HG03571 (cell line): ENCODE data around the gene RBM45.

Experiments
- ATAC-seq: cut with Tn5 transposase; IDR thresholded peaks from one replicate; pipeline ENCODE4 v1.9.1; 2021; ENCODE audit not compliant: unreplicated experiment

RBM45 gene

GRCh38 chr2:178155524-178155923 is 43.3 kb downstream of the RBM45 start:
- no peak for ATAC-seq

- no peak for ATAC-seq
Measured at GRCh38 chr2:178157574-178157973, 45.3 kb downstream of the RBM45 start.

- ATAC-seq = no peak
Measured at GRCh38 chr2:178159966-178160365, 47.7 kb downstream of the RBM45 start.

GRCh38 chr2:178160601-178161000 is 48.4 kb downstream of the RBM45 start:
- ATAC-seq = no peak

- no peak for ATAC-seq
Measured at GRCh38 chr2:178163395-178163794, 51.2 kb downstream of the RBM45 start.

GRCh38 chr2:178163911-178164310 is 51.7 kb downstream of the RBM45 start:
- ATAC-seq = no peak

- ATAC-seq = no peak
Measured at GRCh38 chr2:178173657-178174056, 61.4 kb downstream of the RBM45 start.

- ATAC-seq = no peak
Measured at GRCh38 chr2:178177066-178177679, 64.9 kb downstream of the RBM45 start.
